ENCODE data around the gene PCDHGA3.

DNA sequence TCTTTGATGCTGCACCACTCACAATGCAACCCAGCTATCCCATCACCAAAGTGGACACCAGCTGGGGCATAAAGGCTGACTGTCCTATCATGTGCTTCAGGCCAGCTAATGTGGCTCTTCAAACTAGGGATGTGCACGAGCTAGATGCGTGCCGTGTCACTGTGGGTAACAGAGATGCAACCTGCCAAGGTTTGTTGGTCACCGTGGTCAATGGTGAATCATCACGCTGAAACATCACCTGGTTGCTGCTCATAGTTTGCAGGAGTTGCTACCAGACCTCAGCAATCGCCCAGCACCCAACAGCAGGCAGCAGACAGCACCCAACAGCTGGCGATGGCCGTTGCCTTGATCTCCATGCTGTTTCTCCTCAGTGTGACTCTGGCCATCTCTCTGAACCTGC lies 15.4 kb upstream of the PCDHGA3 start:
- TF ChIP-seq, protein P1, sequence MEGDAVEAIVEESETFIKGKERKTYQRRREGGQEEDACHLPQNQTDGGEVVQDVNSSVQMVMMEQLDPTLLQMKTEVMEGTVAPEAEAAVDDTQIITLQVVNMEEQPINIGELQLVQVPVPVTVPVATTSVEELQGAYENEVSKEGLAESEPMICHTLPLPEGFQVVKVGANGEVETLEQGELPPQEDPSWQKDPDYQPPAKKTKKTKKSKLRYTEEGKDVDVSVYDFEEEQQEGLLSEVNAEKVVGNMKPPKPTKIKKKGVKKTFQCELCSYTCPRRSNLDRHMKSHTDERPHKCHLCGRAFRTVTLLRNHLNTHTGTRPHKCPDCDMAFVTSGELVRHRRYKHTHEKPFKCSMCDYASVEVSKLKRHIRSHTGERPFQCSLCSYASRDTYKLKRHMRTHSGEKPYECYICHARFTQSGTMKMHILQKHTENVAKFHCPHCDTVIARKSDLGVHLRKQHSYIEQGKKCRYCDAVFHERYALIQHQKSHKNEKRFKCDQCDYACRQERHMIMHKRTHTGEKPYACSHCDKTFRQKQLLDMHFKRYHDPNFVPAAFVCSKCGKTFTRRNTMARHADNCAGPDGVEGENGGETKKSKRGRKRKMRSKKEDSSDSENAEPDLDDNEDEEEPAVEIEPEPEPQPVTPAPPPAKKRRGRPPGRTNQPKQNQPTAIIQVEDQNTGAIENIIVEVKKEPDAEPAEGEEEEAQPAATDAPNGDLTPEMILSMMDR (IDR thresholded peaks at IDR 0.05) = no peak
- no peak for TF ChIP-seq POLR2AphosphoS5 (IDR thresholded peaks at IDR 0.05)

Measured in prostate gland (tissue), 2 donors.